ENCODE measurements around the gene CLDN34.

CLDN34 gene

DNA sequence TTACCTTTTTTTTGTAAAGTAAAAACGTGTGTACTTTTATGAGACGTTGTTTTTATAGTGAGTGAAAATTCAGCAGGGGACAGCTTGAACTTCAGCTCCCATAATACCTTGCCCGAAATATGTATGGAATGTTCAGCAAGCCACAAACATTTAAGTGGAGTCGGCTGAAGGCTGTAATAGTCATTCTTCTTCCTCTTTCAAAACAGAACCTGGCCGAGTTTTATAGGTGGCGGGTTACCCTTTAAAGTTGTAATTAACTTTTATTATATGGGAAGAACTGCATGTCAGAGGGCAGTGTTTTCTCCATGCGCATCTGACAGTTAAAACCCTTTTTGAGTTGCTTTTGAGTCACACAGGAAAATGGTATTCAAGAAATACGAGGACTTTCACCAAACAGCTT, 50.7 kb downstream of the CLDN34 start:
- DNase-seq, result no peak

All from NCI-H524 (cell line).